ENCODE results near the gene GNAQ.

- TF ChIP-seq CTCF (IDR thresholded peaks at IDR 0.05; ENCODE audit: low read depth, low read length, poor library complexity, severe bottlenecking): no peak
- TF ChIP-seq EZH2phosphoT487 (IDR thresholded peaks at IDR 0.05; ENCODE audit: borderline replicate concordance, low read length): no peak
Measured at GRCh38 chr9:78014776-78015175, 16.8 kb downstream of the GNAQ start.

Data from DOHH2 (cell line).